ENCODE data around the gene CCDC63.

Gene CCDC63

GRCh38 chr12:110846615-110847566 lies at the start of gene CCDC63:
TSS of gene CCDC63 (plus strand) at chr12:110846987. CDS start at chr12:110852955, 5,968 bp downstream.
- POLR2A ChIA-PET = no interaction called here
- no peak for DNase-seq (ENCODE audit: low read depth, low spot score)
- peak; percentile 53 for TF ChIP-seq CTCF (IDR thresholded peaks at IDR 0.05; ENCODE audit: insufficient read depth, low read length, missing control alignments)
- H3K4me3 ChIP-seq (ENCODE audit: low read depth, low read length) = no peak within 1 kb of the TSS
- CTCF ChIA-PET = interaction anchor here (1.3 to 3.5 kb wide), 3 partner anchors 19 to 47 kb away, joined by 3 to 9 read pairs (median 5); no protein-coding TSS in a partner anchor

GRCh38 chr12:110798461-110798860 lies 48.3 kb upstream of the CCDC63 start:
- H3K4me3 ChIP-seq (ENCODE audit: low read depth, low read length) = no peak overlapping the region
- DNase-seq (ENCODE audit: low read depth, low spot score) = no peak
- ChIA-PET POLR2A (no interaction called here), CTCF (no interaction called here)
- no peak for TF ChIP-seq CTCF (IDR thresholded peaks at IDR 0.05; ENCODE audit: insufficient read depth, low read length, missing control alignments)

GRCh38 chr12:110802489-110802888 lies 44.3 kb upstream of the CCDC63 start:
- DNase-seq (ENCODE audit: low read depth, low spot score) = no peak
- H3K4me3 ChIP-seq (ENCODE audit: low read depth, low read length) = no peak overlapping the region
- ChIA-PET POLR2A (no interaction called here), CTCF (no interaction called here)
- no peak for TF ChIP-seq CTCF (IDR thresholded peaks at IDR 0.05; ENCODE audit: insufficient read depth, low read length, missing control alignments)

GRCh38 chr12:110804406-110804805 lies 42.4 kb upstream of the CCDC63 start:
- H3K4me3 ChIP-seq (ENCODE audit: low read depth, low read length) = no peak overlapping the region
- no peak for DNase-seq (ENCODE audit: low read depth, low spot score)
- ChIA-PET CTCF (no interaction called here), POLR2A (no interaction called here)
- no peak for TF ChIP-seq CTCF (IDR thresholded peaks at IDR 0.05; ENCODE audit: insufficient read depth, low read length, missing control alignments)

GRCh38 chr12:110807640-110808039 lies 39.1 kb upstream of the CCDC63 start:
- CTCF ChIA-PET = no interaction called here
- no peak overlapping the region for H3K4me3 ChIP-seq (ENCODE audit: low read depth, low read length)
- POLR2A ChIA-PET = no interaction called here
- DNase-seq (ENCODE audit: low read depth, low spot score) = no peak
- no peak for TF ChIP-seq CTCF (IDR thresholded peaks at IDR 0.05; ENCODE audit: insufficient read depth, low read length, missing control alignments)

GRCh38 chr12:110809149-110809548 lies 37.6 kb upstream of the CCDC63 start:
- H3K4me3 ChIP-seq (ENCODE audit: low read depth, low read length) = no peak overlapping the region
- ChIA-PET POLR2A (no interaction called here), CTCF (interaction anchor here (1.3 kb wide), 2 partner anchors 18 to 85 kb away, joined by 3 to 4 read pairs; no protein-coding TSS in a partner anchor)
- DNase-seq (ENCODE audit: low read depth, low spot score) = no peak
- TF ChIP-seq CTCF (IDR thresholded peaks at IDR 0.05; ENCODE audit: insufficient read depth, low read length, missing control alignments) = no peak
